H1 (cell line): ENCODE measurements around the gene ELMO3. TPM values are rescaled to one million over a fixed set of nuclear protein-coding genes. Genes with fewer than 3 reads are reported as not detected.

ENCODE experiments used
- CHD1 ChIP-seq: IDR thresholded peaks from 2 replicates; pipeline ENCODE4 v1.6.1; 2012; ENCODE audit warnings: low read depth, low read length, improper control_type of control experiment
- CTBP2 ChIP-seq: IDR thresholded peaks from 2 replicates; pipeline ENCODE4 v1.7.0; 2011; ENCODE audit warnings: borderline replicate concordance, mild to moderate bottlenecking, moderate library complexity, mixed read lengths, low read length; ENCODE audit not compliant: insufficient read depth, insufficient read length
- E2F6 ChIP-seq: IDR thresholded peaks from 2 replicates; pipeline ENCODE4 v1.6.1; 2012; ENCODE audit warnings: inconsistent platforms
- POLR2A ChIP-seq, 2 experiments: IDR thresholded peaks; 1 replicate in 1 of 2; 2 replicates in 1 of 2; pipeline ENCODE4 v1.6.1; 2011; ENCODE audit warnings: low read depth in 2 of 2, low read length in 2 of 2, mild to moderate bottlenecking in 2 of 2; ENCODE audit errors: control extremely low read depth in 1 of 2
- polyA plus RNA-seq, 7 experiments: library from polyadenylated mRNA; depleted of rRNA in 3 of 7; stranded (reverse) in 5 of 7; unstranded in 2 of 7; fragments of >200 nt in 5 of 7; fragments of 200-250 nt in 2 of 7; gene quantifications; 1 replicate in 5 of 7; 2 replicates in 1 of 7; 4 replicates in 1 of 7; pipeline versions ENCODE4 v1.2.1 to v1.2.3, GENCODE V29; 2011 to 2013; ENCODE audit warnings: missing spikeins in 2 of 7, mixed read lengths in 2 of 7
- total RNA-seq: library from RNA; stranded (reverse); fragmentation: NEBNext Ultra II Directional; extraction: Animal tissue kit (Norgen Biotek cat#: 25700); gene quantifications from 2 replicates; pipeline ENCODE4 v1.2.1, GENCODE V29; 2021
- TF ChIP-seq, protein P1 (sequence below): fragments of 300-600 bp; sonication (generic); IDR thresholded peaks from 2 replicates; pipeline ENCODE4 v1.7.1; 2012; ENCODE audit warnings: low read length, moderate library complexity, mild to moderate bottlenecking, inconsistent platforms; ENCODE audit not compliant: insufficient replicate concordance

The ELMO3 gene
- total and polyA plus RNA-seq, 2 of the 8 experiments (the other 6 are each of a cell fraction or from before 2014, with no cell fraction given), result 9.6 to 10.9 TPM

DNA sequence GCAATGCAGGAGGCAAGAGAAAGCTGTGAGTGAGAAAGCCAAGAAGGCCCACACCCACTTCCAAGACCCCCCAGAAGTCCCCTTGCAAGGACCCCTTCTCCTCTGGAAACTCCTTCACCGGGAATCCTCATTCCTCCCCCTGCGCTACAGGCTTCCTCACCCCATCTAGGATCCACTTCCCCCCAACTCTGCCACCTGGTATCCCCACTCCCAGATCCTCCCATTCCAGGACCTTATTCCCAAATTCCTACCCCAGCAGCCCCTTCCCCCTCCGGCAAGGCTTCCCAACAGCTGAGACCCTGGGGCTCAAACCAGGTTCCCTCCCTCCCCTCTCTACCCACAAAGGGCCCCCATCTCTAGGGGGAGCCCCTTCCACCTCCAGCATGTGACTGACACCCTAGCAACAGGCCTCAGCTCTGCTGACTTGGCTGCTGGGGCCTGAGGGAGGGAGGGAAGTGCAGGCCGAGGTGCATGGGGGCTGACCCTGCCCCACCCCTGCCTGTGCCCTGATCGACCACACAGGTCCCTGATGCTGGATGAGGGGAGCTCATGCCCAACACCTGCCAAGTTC lies 32.2 kb upstream of the ELMO3 start (continued):
- TF ChIP-seq, protein P1, sequence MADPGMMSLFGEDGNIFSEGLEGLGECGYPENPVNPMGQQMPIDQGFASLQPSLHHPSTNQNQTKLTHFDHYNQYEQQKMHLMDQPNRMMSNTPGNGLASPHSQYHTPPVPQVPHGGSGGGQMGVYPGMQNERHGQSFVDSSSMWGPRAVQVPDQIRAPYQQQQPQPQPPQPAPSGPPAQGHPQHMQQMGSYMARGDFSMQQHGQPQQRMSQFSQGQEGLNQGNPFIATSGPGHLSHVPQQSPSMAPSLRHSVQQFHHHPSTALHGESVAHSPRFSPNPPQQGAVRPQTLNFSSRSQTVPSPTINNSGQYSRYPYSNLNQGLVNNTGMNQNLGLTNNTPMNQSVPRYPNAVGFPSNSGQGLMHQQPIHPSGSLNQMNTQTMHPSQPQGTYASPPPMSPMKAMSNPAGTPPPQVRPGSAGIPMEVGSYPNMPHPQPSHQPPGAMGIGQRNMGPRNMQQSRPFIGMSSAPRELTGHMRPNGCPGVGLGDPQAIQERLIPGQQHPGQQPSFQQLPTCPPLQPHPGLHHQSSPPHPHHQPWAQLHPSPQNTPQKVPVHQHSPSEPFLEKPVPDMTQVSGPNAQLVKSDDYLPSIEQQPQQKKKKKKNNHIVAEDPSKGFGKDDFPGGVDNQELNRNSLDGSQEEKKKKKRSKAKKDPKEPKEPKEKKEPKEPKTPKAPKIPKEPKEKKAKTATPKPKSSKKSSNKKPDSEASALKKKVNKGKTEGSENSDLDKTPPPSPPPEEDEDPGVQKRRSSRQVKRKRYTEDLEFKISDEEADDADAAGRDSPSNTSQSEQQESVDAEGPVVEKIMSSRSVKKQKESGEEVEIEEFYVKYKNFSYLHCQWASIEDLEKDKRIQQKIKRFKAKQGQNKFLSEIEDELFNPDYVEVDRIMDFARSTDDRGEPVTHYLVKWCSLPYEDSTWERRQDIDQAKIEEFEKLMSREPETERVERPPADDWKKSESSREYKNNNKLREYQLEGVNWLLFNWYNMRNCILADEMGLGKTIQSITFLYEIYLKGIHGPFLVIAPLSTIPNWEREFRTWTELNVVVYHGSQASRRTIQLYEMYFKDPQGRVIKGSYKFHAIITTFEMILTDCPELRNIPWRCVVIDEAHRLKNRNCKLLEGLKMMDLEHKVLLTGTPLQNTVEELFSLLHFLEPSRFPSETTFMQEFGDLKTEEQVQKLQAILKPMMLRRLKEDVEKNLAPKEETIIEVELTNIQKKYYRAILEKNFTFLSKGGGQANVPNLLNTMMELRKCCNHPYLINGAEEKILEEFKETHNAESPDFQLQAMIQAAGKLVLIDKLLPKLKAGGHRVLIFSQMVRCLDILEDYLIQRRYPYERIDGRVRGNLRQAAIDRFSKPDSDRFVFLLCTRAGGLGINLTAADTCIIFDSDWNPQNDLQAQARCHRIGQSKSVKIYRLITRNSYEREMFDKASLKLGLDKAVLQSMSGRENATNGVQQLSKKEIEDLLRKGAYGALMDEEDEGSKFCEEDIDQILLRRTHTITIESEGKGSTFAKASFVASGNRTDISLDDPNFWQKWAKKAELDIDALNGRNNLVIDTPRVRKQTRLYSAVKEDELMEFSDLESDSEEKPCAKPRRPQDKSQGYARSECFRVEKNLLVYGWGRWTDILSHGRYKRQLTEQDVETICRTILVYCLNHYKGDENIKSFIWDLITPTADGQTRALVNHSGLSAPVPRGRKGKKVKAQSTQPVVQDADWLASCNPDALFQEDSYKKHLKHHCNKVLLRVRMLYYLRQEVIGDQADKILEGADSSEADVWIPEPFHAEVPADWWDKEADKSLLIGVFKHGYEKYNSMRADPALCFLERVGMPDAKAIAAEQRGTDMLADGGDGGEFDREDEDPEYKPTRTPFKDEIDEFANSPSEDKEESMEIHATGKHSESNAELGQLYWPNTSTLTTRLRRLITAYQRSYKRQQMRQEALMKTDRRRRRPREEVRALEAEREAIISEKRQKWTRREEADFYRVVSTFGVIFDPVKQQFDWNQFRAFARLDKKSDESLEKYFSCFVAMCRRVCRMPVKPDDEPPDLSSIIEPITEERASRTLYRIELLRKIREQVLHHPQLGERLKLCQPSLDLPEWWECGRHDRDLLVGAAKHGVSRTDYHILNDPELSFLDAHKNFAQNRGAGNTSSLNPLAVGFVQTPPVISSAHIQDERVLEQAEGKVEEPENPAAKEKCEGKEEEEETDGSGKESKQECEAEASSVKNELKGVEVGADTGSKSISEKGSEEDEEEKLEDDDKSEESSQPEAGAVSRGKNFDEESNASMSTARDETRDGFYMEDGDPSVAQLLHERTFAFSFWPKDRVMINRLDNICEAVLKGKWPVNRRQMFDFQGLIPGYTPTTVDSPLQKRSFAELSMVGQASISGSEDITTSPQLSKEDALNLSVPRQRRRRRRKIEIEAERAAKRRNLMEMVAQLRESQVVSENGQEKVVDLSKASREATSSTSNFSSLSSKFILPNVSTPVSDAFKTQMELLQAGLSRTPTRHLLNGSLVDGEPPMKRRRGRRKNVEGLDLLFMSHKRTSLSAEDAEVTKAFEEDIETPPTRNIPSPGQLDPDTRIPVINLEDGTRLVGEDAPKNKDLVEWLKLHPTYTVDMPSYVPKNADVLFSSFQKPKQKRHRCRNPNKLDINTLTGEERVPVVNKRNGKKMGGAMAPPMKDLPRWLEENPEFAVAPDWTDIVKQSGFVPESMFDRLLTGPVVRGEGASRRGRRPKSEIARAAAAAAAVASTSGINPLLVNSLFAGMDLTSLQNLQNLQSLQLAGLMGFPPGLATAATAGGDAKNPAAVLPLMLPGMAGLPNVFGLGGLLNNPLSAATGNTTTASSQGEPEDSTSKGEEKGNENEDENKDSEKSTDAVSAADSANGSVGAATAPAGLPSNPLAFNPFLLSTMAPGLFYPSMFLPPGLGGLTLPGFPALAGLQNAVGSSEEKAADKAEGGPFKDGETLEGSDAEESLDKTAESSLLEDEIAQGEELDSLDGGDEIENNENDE, result no peak
- TF ChIP-seq CHD1 (no peak), E2F6 (no peak), POLR2A (IDR thresholded peaks at IDR 0.05; ENCODE audit: control extremely low read depth in 1 of 2, low read depth in 2 of 2, low read length in 2 of 2) (no peak), CTBP2 (no peak)
